ENCODE measurements around the gene PDK3. TPM values are rescaled to one million over a fixed set of nuclear protein-coding genes. Genes with fewer than 3 reads are reported as not detected.

Gene PDK3
- total RNA-seq, 2 experiments from 2014 or later = 30.0 to 31.5 TPM

DNA sequence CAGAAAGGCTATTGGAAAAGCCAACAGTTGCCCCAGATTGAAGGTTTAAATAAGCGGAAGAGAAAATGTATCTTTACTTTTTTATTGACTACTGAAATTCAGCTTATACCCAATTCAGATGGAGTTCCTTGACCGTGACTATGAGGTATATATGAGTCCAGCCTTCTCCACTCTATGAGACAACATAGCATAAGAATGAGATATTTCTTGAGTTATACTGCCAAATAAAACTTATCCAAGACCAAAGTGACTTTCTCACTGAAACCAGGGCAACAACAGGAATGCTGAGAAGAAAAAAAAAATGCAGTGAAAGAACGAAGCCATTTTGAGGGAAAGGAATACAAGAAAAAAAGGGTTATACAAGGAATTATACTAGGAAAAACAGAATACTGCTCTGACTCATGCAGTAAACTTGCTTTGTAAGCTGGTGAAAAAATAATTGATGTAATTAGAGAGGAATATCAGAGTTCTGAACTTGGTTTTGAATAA is 16.3 kb upstream of the PDK3 start:
- Mint-ChIP-seq H3K36me3 (ENCODE audit: low read depth) (no peaks in the 10 kb centered on the region), H3K27me3 (ENCODE audit: low read depth) (no peaks in the 10 kb centered on the region), H3K27ac (no peak overlapping the region), H3K4me1 (ENCODE audit: low read depth) (no peaks in the 10 kb centered on the region), H3K4me3 (no peak overlapping the region), H3K9me3 (ENCODE audit: insufficient read depth) (no peaks in the 10 kb centered on the region)
- DNase-seq (no peak), ATAC-seq (no peak)
- CTCF ChIA-PET = interaction anchor here (0.9 to 1.1 kb wide), 2 partner anchors 11 to 77 kb away, joined by 3 read pairs; no protein-coding TSS in a partner anchor
- POLR2A ChIA-PET = no interaction called here

DNA sequence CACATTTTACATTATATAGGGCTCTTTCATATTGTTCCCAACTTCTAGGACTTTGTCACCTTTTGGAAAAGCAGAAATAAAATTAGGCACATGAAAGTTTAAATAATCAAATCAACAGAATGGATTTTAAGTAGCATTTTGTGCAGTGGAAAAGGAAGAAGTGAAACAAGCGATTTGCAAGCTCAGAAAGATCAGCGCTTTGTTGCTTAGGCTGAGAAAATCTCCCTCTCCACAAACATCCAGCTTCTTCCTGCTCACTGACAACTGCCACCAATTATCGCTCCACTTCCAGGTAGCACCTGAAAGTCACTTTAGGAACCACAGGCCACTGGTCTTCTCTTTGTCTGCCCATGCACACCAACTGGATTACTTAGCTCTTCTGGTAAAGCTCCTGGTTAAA is 2.0 kb upstream of the PDK3 start:
- CTCF ChIA-PET = no interaction called here
- POLR2A ChIA-PET = interaction anchor here (0.9 kb wide), 1 partner anchor 17 kb away, joined by 3 read pairs; no protein-coding TSS in a partner anchor
- no peaks in the 10 kb centered on the region for H3K9me3 Mint-ChIP-seq (ENCODE audit: insufficient read depth)
- ATAC-seq = no peak
- no peak overlapping the region for H3K4me3 Mint-ChIP-seq
- peaks cover 4% of the 10 kb centered on the region for H3K36me3 Mint-ChIP-seq (ENCODE audit: low read depth)
- H3K27ac Mint-ChIP-seq = no peak overlapping the region
- peaks cover 7% of the 10 kb centered on the region for H3K27me3 Mint-ChIP-seq (ENCODE audit: low read depth)
- no peak for DNase-seq
- peaks cover 28% of the 10 kb centered on the region for H3K4me1 Mint-ChIP-seq (ENCODE audit: low read depth)

DNA sequence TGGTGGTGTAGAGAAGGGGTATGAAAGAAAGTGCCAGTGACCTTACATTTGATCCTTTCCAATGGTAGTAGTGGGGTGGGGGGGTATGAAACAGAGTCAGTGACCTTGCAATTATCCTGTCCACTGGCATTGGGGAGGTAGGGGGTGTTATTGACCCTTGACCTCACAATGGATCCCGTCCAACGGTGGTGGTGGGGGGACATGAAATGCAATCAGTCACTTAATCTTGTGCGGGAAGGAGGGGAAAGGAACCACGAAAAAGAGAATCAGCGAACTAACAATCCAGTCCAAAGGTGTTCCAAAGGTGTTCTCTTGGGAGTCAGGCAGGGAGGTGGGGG is 619 bp upstream of the PDK3 start:
- H3K27me3 Mint-ChIP-seq (ENCODE audit: low read depth) = peaks cover 2% of the 10 kb centered on the region
- peak overlapping the region; percentile 76 for H3K4me3 Mint-ChIP-seq
- H3K4me1 Mint-ChIP-seq (ENCODE audit: low read depth) = peaks cover 37% of the 10 kb centered on the region
- CTCF ChIA-PET = interaction anchor here (1.1 to 1.2 kb wide), 3 partner anchors 66 to 102 kb away, joined by 3 to 7 read pairs (median 3); no protein-coding TSS in a partner anchor
- H3K36me3 Mint-ChIP-seq (ENCODE audit: low read depth) = peaks cover 6% of the 10 kb centered on the region
- no peaks in the 10 kb centered on the region for H3K9me3 Mint-ChIP-seq (ENCODE audit: insufficient read depth)
- POLR2A ChIA-PET = interaction anchor here (0.6 to 3.2 kb wide), 5 partner anchors 15 to 97 kb away, joined by 3 to 27 read pairs (median 4); no protein-coding TSS in a partner anchor
- H3K27ac Mint-ChIP-seq = peak overlapping the region; percentile 93
- ATAC-seq (no peak), DNase-seq (no peak)

GRCh38 chrX:24465532-24465865 is 413 bp downstream of the PDK3 start:
- peak overlapping the region; percentile 64 for H3K27ac Mint-ChIP-seq
- H3K9me3 Mint-ChIP-seq (ENCODE audit: insufficient read depth) = no peaks in the 10 kb centered on the region
- peaks cover 6% of the 10 kb centered on the region for H3K36me3 Mint-ChIP-seq (ENCODE audit: low read depth)
- ChIA-PET CTCF (interaction anchor here (0.7 to 2.2 kb wide), 5 partner anchors 33 to 101 kb away, joined by 3 to 19 read pairs (median 3); no protein-coding TSS in a partner anchor), POLR2A (interaction anchor here (0.7 to 3.2 kb wide), 5 partner anchors 12 to 723 kb away, joined by 3 to 27 read pairs (median 4); partner anchors contain the start of gene ACOT9)
- H3K4me3 Mint-ChIP-seq = peak overlapping the region; percentile 76
- DNase-seq (no peak), ATAC-seq (peak; percentile 20)
- no peaks in the 10 kb centered on the region for H3K27me3 Mint-ChIP-seq (ENCODE audit: low read depth)
- H3K4me1 Mint-ChIP-seq (ENCODE audit: low read depth) = peaks cover 41% of the 10 kb centered on the region

- peaks cover 6% of the 10 kb centered on the region for H3K36me3 Mint-ChIP-seq (ENCODE audit: low read depth)
- no peak for ATAC-seq
- no peak for DNase-seq
- no peaks in the 10 kb centered on the region for H3K9me3 Mint-ChIP-seq (ENCODE audit: insufficient read depth)
- H3K4me3 Mint-ChIP-seq = peak overlapping the region; percentile 76
- CTCF ChIA-PET = interaction anchor here (0.7 to 2.2 kb wide), 6 partner anchors 12 to 70 kb away, joined by 3 to 19 read pairs (median 3); no protein-coding TSS in a partner anchor
- H3K4me1 Mint-ChIP-seq (ENCODE audit: low read depth) = peaks cover 44% of the 10 kb centered on the region
- POLR2A ChIA-PET = interaction anchor here (3.2 kb wide), 1 partner anchor 14 kb away, joined by 27 read pairs; no protein-coding TSS in a partner anchor
- H3K27me3 Mint-ChIP-seq (ENCODE audit: low read depth) = no peaks in the 10 kb centered on the region
- peak overlapping the region; percentile 64 for H3K27ac Mint-ChIP-seq
Observed at GRCh38 chrX:24466025-24466424, 939 bp downstream of the PDK3 start.

DNA sequence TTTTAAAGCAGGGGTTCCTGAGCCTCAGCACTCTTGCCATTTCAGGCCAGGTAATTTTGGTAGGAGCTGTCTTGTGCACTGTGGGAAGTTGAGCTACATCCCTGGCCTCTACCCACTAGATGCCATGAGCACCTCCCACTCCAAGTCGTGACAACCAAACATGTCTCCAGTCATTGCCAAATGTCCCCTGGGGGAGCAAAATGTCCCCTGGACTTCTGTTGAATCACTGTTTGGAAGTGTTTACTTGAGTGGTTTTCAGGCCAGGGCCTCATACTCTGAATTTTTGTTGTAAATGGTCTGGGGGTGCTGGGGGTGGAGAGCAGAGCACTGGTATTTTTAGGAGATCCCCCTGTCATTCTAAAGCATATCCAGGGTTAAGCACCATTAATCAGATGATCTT is 3.2 kb downstream of the PDK3 start:
- POLR2A ChIA-PET = no interaction called here
- no peak for ATAC-seq
- CTCF ChIA-PET = interaction anchor here (1.0 kb wide), 1 partner anchor 9 kb away, joined by 3 read pairs; no protein-coding TSS in a partner anchor
- H3K4me1 Mint-ChIP-seq (ENCODE audit: low read depth) = peaks cover 53% of the 10 kb centered on the region
- H3K4me3 Mint-ChIP-seq = peak overlapping the region; percentile 5
- H3K27me3 Mint-ChIP-seq (ENCODE audit: low read depth) = no peaks in the 10 kb centered on the region
- H3K36me3 Mint-ChIP-seq (ENCODE audit: low read depth) = peaks cover 6% of the 10 kb centered on the region
- H3K9me3 Mint-ChIP-seq (ENCODE audit: insufficient read depth) = no peaks in the 10 kb centered on the region
- DNase-seq = no peak
- peak overlapping the region; percentile 39 for H3K27ac Mint-ChIP-seq

DNA sequence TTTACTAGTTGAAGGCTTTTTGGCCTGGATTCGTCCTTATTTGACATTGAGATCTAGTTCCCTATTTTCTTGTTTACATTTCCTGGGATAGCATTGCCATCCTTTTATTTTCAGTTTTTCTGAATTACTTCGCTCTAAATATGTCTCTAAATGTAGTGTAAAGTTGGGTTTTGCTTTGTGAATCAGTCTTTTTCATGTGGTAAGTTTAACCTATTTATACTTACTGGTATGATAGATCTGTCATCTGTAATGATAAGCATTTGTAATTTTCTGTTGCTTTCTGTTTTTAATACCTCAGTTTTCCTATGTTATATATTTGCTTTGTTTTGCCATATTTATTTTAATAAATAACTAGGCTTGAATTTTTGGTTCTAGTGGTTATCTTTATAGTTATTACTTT is 6.7 kb downstream of the PDK3 start:
- DNase-seq (no peak), ATAC-seq (no peak)
- Mint-ChIP-seq H3K27me3 (ENCODE audit: low read depth) (no peaks in the 10 kb centered on the region), H3K4me3 (no peak overlapping the region), H3K36me3 (ENCODE audit: low read depth) (peaks cover 4% of the 10 kb centered on the region), H3K27ac (no peak overlapping the region), H3K9me3 (ENCODE audit: insufficient read depth) (no peaks in the 10 kb centered on the region), H3K4me1 (ENCODE audit: low read depth) (peaks cover 63% of the 10 kb centered on the region)
- ChIA-PET CTCF (interaction anchor here (0.9 to 2.4 kb wide), 2 partner anchors 27 to 212 kb away, joined by 3 to 14 read pairs; no protein-coding TSS in a partner anchor), POLR2A (no interaction called here)

DNA sequence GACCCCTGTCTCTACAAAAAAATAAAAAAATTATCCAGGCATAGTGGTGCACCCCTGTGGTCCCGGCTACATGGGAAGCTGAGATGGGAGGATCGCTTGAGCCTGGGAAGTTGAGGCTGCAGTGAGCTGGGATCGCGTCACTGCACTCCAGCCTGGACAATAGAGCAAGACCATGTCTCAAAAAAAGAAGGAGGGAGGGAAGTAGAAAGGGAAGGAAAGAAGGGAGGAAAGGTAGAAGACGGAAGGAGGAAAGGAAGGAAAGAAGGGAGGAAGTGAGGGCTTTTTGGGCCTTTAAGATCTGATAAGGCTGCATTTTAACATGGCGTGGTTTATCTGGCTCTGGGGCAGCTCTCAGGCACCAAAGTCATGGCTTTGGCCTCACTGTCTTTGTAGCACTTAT is 10.4 kb downstream of the PDK3 start:
- DNase-seq (no peak), ATAC-seq (no peak)
- Mint-ChIP-seq H3K27me3 (ENCODE audit: low read depth) (no peaks in the 10 kb centered on the region), H3K36me3 (ENCODE audit: low read depth) (no peaks in the 10 kb centered on the region), H3K27ac (no peak overlapping the region), H3K4me1 (ENCODE audit: low read depth) (peaks cover 66% of the 10 kb centered on the region), H3K4me3 (no peak overlapping the region), H3K9me3 (ENCODE audit: insufficient read depth) (no peaks in the 10 kb centered on the region)
- POLR2A ChIA-PET = no interaction called here
- CTCF ChIA-PET = no interaction called here

- no peaks in the 10 kb centered on the region for H3K9me3 Mint-ChIP-seq (ENCODE audit: insufficient read depth)
- POLR2A ChIA-PET = interaction anchor here (0.5 to 2.7 kb wide), 4 partner anchors 12 to 424 kb away, joined by 3 to 27 read pairs (median 3); partner anchors contain the start of gene PDK3
- peak overlapping the region; percentile 93 for H3K27ac Mint-ChIP-seq
- peak overlapping the region; percentile 77 for H3K4me3 Mint-ChIP-seq
- H3K36me3 Mint-ChIP-seq (ENCODE audit: low read depth) = peaks cover 7% of the 10 kb centered on the region
- ATAC-seq (no peak), DNase-seq (no peak)
- CTCF ChIA-PET = interaction anchor here (1.2 to 2.3 kb wide), 4 partner anchors 10 to 82 kb away, joined by 3 to 15 read pairs (median 6); no protein-coding TSS in a partner anchor
- H3K4me1 Mint-ChIP-seq (ENCODE audit: low read depth) = peaks cover 77% of the 10 kb centered on the region
- H3K27me3 Mint-ChIP-seq (ENCODE audit: low read depth) = no peaks in the 10 kb centered on the region
Observed at GRCh38 chrX:24478509-24478908, 13.4 kb downstream of the PDK3 start.

DNA sequence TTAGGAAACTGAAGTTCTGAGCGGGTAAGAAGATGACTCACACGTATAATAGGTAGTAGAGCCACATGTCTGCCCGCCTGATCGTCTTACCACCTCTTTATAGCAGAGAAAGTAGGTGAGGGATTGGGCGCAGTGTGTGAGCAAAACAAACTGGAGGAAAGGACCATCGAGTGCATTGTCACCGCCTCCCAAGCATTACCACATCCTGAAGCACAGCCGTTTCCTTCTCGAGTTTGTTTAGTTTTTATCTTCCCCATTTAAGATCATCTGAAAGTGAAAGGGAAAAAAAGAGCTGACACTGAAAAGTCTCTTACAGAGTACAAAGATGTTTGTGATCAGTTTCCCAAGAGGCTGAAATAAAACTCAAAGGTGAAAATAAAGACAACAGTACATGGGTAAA is 14.8 kb downstream of the PDK3 start:
- H3K27ac Mint-ChIP-seq = peak overlapping the region; percentile 93
- H3K4me3 Mint-ChIP-seq = peak overlapping the region; percentile 77
- ATAC-seq = peak; percentile 96
- POLR2A ChIA-PET = interaction anchor here (0.7 to 2.7 kb wide), 6 partner anchors 14 to 454 kb away, joined by 3 to 27 read pairs (median 6); partner anchors contain the start of gene PDK3
- DNase-seq = peak; percentile 86
- no peaks in the 10 kb centered on the region for H3K9me3 Mint-ChIP-seq (ENCODE audit: insufficient read depth)
- H3K36me3 Mint-ChIP-seq (ENCODE audit: low read depth) = peaks cover 9% of the 10 kb centered on the region
- CTCF ChIA-PET = interaction anchor here (1.1 to 3.9 kb wide), 5 partner anchors 13 to 84 kb away, joined by 4 to 35 read pairs (median 10); no protein-coding TSS in a partner anchor
- H3K27me3 Mint-ChIP-seq (ENCODE audit: low read depth) = no peaks in the 10 kb centered on the region
- peaks cover 68% of the 10 kb centered on the region for H3K4me1 Mint-ChIP-seq (ENCODE audit: low read depth)

- ATAC-seq = peak; percentile 48
- Mint-ChIP-seq H3K36me3 (ENCODE audit: low read depth) (peaks cover 9% of the 10 kb centered on the region), H3K9me3 (ENCODE audit: insufficient read depth) (no peaks in the 10 kb centered on the region), H3K4me3 (peak overlapping the region; percentile 77), H3K27me3 (ENCODE audit: low read depth) (no peaks in the 10 kb centered on the region), H3K4me1 (ENCODE audit: low read depth) (peaks cover 63% of the 10 kb centered on the region), H3K27ac (peak overlapping the region; percentile 93)
- DNase-seq = peak; percentile 25
- POLR2A ChIA-PET = interaction anchor here (0.7 to 2.7 kb wide), 6 partner anchors 13 to 455 kb away, joined by 3 to 27 read pairs (median 6); partner anchors contain the start of gene PDK3
- CTCF ChIA-PET = interaction anchor here (1.1 to 3.9 kb wide), 5 partner anchors 14 to 84 kb away, joined by 4 to 35 read pairs (median 6); no protein-coding TSS in a partner anchor
Observed at GRCh38 chrX:24480400-24480865, 15.3 kb downstream of the PDK3 start.
